Activated CD8-positive, alpha-beta memory T cell treated with anti-CD3 and anti-CD28 coated beads, Interleukin-2, amount 50 U/mL, for 24 hours (primary cell): Measurements from ENCODE around the gene BCL2L11.

ENCODE experiments used
- DNase-seq: peaks from one replicate; pipeline ENCODE4 v3.0.0-alpha.2; 2020; ENCODE audit errors: extremely low read depth

The BCL2L11 gene

GRCh38 chr2:111168528-111169239, 48.0 kb downstream of the BCL2L11 start:
- DNase-seq: peak; percentile 51

- no peak for DNase-seq
Observed at GRCh38 chr2:111169268-111169667, 48.6 kb downstream of the BCL2L11 start.

GRCh38 chr2:111169924-111170323, 49.2 kb downstream of the BCL2L11 start:
- no peak for DNase-seq

- no peak for DNase-seq
Observed at GRCh38 chr2:111171337-111171930, 50.7 kb downstream of the BCL2L11 start.

GRCh38 chr2:111172666-111173065, 52.0 kb downstream of the BCL2L11 start:
- DNase-seq: no peak

- DNase-seq: no peak
Observed at GRCh38 chr2:111173338-111173737, 52.6 kb downstream of the BCL2L11 start.

GRCh38 chr2:111173856-111174255, 53.1 kb downstream of the BCL2L11 start:
- DNase-seq: no peak

GRCh38 chr2:111175615-111176014, 54.9 kb downstream of the BCL2L11 start:
- DNase-seq: no peak

GRCh38 chr2:111176388-111176787, 55.7 kb downstream of the BCL2L11 start:
- no peak for DNase-seq

- DNase-seq: no peak
Observed at GRCh38 chr2:111176867-111177266, 56.2 kb downstream of the BCL2L11 start.

- no peak for DNase-seq
Observed at GRCh38 chr2:111178296-111178695, 57.6 kb downstream of the BCL2L11 start.

GRCh38 chr2:111178730-111179405, 58.2 kb downstream of the BCL2L11 start:
- DNase-seq: no peak

- no peak for DNase-seq
Observed at GRCh38 chr2:111182121-111182520, 61.4 kb downstream of the BCL2L11 start.

- DNase-seq: no peak
Observed at GRCh38 chr2:111182740-111183139, 62.0 kb downstream of the BCL2L11 start.

- DNase-seq: no peak
Observed at GRCh38 chr2:111184725-111185310, 64.1 kb downstream of the BCL2L11 start.

- DNase-seq: no peak
Observed at GRCh38 chr2:111185361-111186022, 64.8 kb downstream of the BCL2L11 start.

- no peak for DNase-seq
Observed at GRCh38 chr2:111186121-111186715, 65.5 kb downstream of the BCL2L11 start.

- no peak for DNase-seq
Observed at GRCh38 chr2:111186933-111187332, 66.2 kb downstream of the BCL2L11 start.

- DNase-seq: no peak
Observed at GRCh38 chr2:111188681-111189080, 68.0 kb downstream of the BCL2L11 start.

- no peak for DNase-seq
Observed at GRCh38 chr2:111189106-111189505, 68.4 kb downstream of the BCL2L11 start.

GRCh38 chr2:111190816-111191540, 70.3 kb downstream of the BCL2L11 start:
- no peak for DNase-seq
